HG03175 (cell line): Measurements from ENCODE around the gene ITGA6.

Source experiments
- ATAC-seq: cut with Tn5 transposase; IDR thresholded peaks from one replicate; pipeline ENCODE4 v1.9.1; 2021; ENCODE audit warnings: mild to moderate bottlenecking, moderate library complexity; ENCODE audit not compliant: unreplicated experiment

ITGA6 gene

GRCh38 chr2:172427256-172427989 is at the start of gene ITGA6:
ITGA6 (plus strand) TSS chr2:172427586.
- no peak for ATAC-seq

- no peak for ATAC-seq
Observed at GRCh38 chr2:172380436-172381274, 46.7 kb upstream of the ITGA6 start.

GRCh38 chr2:172381275-172382027 is 45.9 kb upstream of the ITGA6 start:
- ATAC-seq: no peak

DNA sequence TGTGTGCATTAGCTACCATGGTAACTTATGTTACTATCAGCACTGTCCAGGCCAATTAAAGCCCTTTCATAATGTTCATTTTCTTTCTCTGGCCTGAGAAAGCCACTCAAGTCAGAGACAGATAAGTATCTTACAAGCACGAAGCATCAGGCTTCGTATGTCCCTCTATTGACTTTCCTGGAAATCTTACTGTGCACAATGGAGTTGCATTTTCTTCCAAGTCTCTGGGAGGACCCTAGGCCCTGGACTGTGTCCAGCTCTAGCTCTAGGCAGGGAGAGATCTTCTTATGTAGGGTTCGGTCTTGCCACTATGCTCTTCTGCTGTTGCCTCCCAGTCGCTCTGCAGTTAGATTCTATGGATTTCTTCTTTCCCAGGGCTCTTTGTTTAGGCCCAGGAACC is 40.0 kb upstream of the ITGA6 start:
- no peak for ATAC-seq

GRCh38 chr2:172389685-172390339 is 37.6 kb upstream of the ITGA6 start:
- no peak for ATAC-seq

DNA sequence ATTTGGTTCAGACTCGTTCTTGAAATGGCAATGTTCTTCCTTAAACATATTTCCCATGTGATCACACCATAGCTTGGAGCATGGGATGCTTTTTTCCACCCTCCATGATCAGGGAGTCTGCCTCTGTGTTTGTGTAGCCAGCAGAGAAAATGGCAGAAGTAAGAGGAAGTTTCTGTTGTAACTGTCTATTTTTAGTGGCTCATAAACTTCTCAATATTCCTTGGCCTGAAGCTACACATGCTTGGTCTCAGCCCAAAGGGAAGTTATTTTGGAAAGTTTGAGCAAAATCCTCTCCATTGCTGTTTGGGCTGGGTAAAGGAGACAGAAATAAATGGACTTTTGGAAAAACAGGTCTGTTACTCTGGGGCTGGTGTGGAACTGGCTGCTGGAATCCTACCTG is 33.4 kb upstream of the ITGA6 start:
- ATAC-seq: no peak

GRCh38 chr2:172395503-172395902 is 31.9 kb upstream of the ITGA6 start:
- ATAC-seq: no peak

- no peak for ATAC-seq
Observed at GRCh38 chr2:172397148-172397834, 30.1 kb upstream of the ITGA6 start.

- ATAC-seq: no peak
Observed at GRCh38 chr2:172398440-172398839, 28.9 kb upstream of the ITGA6 start.

- ATAC-seq: no peak
Observed at GRCh38 chr2:172399765-172400164, 27.6 kb upstream of the ITGA6 start.

GRCh38 chr2:172402198-172402597 is 25.2 kb upstream of the ITGA6 start:
- ATAC-seq: no peak

DNA sequence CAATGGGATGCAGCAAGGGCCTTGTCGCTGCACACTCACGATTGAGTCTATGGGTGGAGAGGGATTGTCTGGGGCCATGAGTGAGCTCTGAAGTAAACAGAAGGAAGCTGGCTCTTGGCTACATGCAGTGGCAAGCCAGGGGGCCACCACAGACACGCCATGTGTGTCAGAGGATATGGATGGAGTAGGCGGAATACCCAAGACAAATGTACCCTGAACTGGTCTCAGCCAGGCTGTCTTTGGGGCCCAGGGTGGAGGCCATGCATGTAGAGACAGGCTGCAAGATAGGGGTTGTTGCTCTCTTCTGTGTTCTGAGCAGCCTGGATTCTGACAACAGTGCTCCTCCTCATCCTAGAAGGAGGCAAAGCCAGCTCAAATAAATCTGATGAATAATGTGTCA is 24.0 kb upstream of the ITGA6 start:
- no peak for ATAC-seq

- ATAC-seq: no peak
Observed at GRCh38 chr2:172403881-172404468, 23.4 kb upstream of the ITGA6 start.

GRCh38 chr2:172404824-172405223 is 22.6 kb upstream of the ITGA6 start:
- no peak for ATAC-seq

DNA sequence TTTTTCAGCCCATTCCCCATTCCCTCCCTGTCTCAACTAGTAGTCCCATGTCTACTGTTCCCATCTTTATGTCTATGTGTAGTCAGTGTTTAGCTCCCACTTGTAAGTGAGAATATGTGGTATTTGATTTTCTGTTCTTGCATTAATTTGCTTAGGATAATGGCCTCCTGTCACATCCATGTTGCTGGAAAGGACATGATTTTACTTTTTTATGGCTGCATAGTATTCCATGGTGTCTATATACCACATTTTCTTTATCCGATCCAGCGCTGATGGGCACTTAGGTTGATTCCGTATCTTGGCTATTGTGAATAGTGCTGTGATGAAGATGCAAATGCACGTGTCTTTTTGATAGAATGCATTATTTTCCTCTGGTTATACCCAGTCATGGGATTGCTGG is 21.7 kb upstream of the ITGA6 start:
- no peak for ATAC-seq

GRCh38 chr2:172408143-172408766 is 19.1 kb upstream of the ITGA6 start:
- ATAC-seq: no peak

- no peak for ATAC-seq
Observed at GRCh38 chr2:172409042-172409441, 18.3 kb upstream of the ITGA6 start.

- ATAC-seq: no peak
Observed at GRCh38 chr2:172412984-172413492, 14.3 kb upstream of the ITGA6 start.

- no peak for ATAC-seq
Observed at GRCh38 chr2:172415157-172415864, 12.1 kb upstream of the ITGA6 start.
